Stimulated activated CD4-positive, alpha-beta T cell treated with anti-CD3 and anti-CD28 coated beads, Interleukin-1b, Interleukin-23, amount 100 ng/mL, for 1 hour (primary cell): Measurements from ENCODE around the gene DISC1.
"Not testable (repeated sequence)": the region's sequence is repeated elsewhere in the genome, so short reads cannot be mapped to it uniquely, and the experiment has no call there.

Experiments used
- DNase-seq, 2 donors: peaks; one replicate each; pipeline ENCODE4 v3.0.0-alpha.2; 2020; ENCODE audit warnings: low read depth in 2 of 2

The DISC1 gene

GRCh38 chr1:231699784-231700183 lies 73.2 kb downstream of the DISC1 start:
- no peak for DNase-seq

GRCh38 chr1:231701306-231701705 lies 74.7 kb downstream of the DISC1 start:
- no peak for DNase-seq

GRCh38 chr1:231702331-231702730 lies 75.7 kb downstream of the DISC1 start:
- no peak for DNase-seq

- DNase-seq: no peak
Measured at GRCh38 chr1:231702804-231703203, 76.2 kb downstream of the DISC1 start.

- no peak for DNase-seq
Measured at GRCh38 chr1:231705806-231706760, 79.5 kb downstream of the DISC1 start.

GRCh38 chr1:231706934-231707333 lies 80.3 kb downstream of the DISC1 start:
- no peak for DNase-seq

GRCh38 chr1:231707407-231707806 lies 80.8 kb downstream of the DISC1 start:
- no peak for DNase-seq

- DNase-seq: no peak
Measured at GRCh38 chr1:231708394-231708793, 81.8 kb downstream of the DISC1 start.

- DNase-seq: no peak
Measured at GRCh38 chr1:231714440-231714839, 87.8 kb downstream of the DISC1 start.

- no peak for DNase-seq
Measured at GRCh38 chr1:231715816-231716722, 89.5 kb downstream of the DISC1 start.

- DNase-seq: no peak
Measured at GRCh38 chr1:231716879-231717278, 90.3 kb downstream of the DISC1 start.

- DNase-seq: no peak
Measured at GRCh38 chr1:231719485-231720183, 93.0 kb downstream of the DISC1 start.

GRCh38 chr1:231720652-231721325 lies 94.2 kb downstream of the DISC1 start:
- no peak for DNase-seq

- no peak for DNase-seq
Measured at GRCh38 chr1:231721436-231721835, 94.8 kb downstream of the DISC1 start.

- no peak for DNase-seq
Measured at GRCh38 chr1:231722356-231722755, 95.8 kb downstream of the DISC1 start.

- no peak for DNase-seq
Measured at GRCh38 chr1:231723146-231723545, 96.6 kb downstream of the DISC1 start.

- no peak for DNase-seq
Measured at GRCh38 chr1:231724041-231724440, 97.5 kb downstream of the DISC1 start.

GRCh38 chr1:231724876-231725647 lies 98.5 kb downstream of the DISC1 start:
- no peak for DNase-seq

- DNase-seq: no peak
Measured at GRCh38 chr1:231727171-231727570, 100.6 kb downstream of the DISC1 start.

GRCh38 chr1:231728987-231729386 lies 102.4 kb downstream of the DISC1 start:
- not testable (repeated sequence) for DNase-seq

GRCh38 chr1:231729544-231729943 lies 103.0 kb downstream of the DISC1 start:
- no peak for DNase-seq
